ENCODE results near the gene PI16. TPM values are rescaled to one million over a fixed set of nuclear protein-coding genes. Genes with fewer than 3 reads are reported as not detected.

PI16 gene
- total RNA-seq, 4 donors from 2014 or later = 1.0 to 8.4 (median 2.2) TPM

DNA sequence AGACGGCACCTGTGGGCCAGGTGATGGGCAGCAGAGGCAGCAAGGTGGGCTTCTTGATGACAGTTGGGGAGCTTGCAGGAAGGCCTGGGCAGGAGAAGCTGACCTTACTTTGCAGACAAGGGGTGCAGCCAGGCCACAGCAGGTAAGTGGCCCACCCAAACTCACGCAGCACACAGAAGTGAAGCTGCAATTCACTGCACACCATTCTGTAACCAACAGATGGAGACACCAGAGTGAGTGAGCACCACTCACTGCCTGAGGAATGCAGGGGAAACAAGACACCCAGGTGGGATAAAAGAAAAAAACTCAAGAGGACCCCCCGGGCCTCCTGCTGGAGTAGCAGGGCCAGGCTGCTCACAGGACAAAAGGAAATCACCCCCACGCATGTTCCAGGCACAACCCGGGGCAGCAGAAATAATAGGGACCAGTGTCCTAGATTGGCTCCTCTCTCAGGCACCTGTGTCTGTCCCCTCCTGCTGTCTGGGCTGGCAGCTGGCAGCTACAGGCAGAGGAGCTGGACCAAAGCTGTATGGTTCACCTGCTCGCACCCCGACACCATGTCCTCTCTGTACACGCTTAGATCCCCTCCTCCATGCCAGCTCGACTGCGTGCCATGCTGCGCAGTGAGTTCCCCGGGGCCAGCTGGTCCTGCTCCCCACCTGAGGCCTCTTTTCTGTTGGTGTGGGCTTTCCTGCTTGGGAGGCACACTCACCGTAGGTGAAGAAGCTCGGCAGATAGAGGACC lies 26.5 kb downstream of the PI16 start:
- Histone ChIP-seq H3K27me3 (no peaks in the 10 kb centered on the region), H3K27ac (no peak overlapping the region), H3K4me1 (peaks cover 20 to 66% (median 30%) of the 10 kb centered on the region in 3 donors), H3K9me3 (no peaks in the 10 kb centered on the region), H3K4me3 (no peak overlapping the region), H3K36me3 (peaks cover 17 to 59% (median 19%) of the 10 kb centered on the region in 3 donors)
- 73 to 75% methylated on average over 8 to 10 of the region's 14 CpGs for WGBS, 2 donors
- DNase-seq = no peak
- intact Hi-C loops (cut with DNase I) = no loop called here
- TF ChIP-seq POLR2A (IDR thresholded peaks at IDR 0.05) = no peak
- TF ChIP-seq, protein P1, sequence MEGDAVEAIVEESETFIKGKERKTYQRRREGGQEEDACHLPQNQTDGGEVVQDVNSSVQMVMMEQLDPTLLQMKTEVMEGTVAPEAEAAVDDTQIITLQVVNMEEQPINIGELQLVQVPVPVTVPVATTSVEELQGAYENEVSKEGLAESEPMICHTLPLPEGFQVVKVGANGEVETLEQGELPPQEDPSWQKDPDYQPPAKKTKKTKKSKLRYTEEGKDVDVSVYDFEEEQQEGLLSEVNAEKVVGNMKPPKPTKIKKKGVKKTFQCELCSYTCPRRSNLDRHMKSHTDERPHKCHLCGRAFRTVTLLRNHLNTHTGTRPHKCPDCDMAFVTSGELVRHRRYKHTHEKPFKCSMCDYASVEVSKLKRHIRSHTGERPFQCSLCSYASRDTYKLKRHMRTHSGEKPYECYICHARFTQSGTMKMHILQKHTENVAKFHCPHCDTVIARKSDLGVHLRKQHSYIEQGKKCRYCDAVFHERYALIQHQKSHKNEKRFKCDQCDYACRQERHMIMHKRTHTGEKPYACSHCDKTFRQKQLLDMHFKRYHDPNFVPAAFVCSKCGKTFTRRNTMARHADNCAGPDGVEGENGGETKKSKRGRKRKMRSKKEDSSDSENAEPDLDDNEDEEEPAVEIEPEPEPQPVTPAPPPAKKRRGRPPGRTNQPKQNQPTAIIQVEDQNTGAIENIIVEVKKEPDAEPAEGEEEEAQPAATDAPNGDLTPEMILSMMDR (IDR thresholded peaks at IDR 0.05) = no peak

DNA sequence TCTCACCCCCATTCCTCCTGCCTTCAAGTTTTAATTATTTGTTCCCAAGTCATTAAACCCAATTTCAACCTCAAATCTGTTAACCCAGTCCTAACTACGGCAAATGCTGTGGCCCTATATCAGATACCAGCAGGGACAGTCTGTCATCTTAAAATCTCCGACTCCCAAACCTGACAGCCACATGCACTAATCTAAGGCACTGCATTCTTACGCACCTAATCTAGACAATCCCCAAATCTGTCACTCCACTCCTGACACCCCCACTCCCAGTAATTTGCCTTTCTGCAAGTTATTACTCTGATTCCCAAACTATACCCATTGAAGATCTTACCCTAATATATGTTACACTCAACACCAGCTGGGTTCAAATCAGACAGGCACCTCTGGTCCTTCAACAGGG lies 29.0 kb downstream of the PI16 start:
- Histone ChIP-seq H3K27ac (no peak overlapping the region), H3K4me3 (peak overlapping the region in 1 of 4 donors; percentile 80), H3K27me3 (no peaks in the 10 kb centered on the region), H3K4me1 (peaks cover 29 to 78% (median 40%) of the 10 kb centered on the region in 3 donors), H3K9me3 (no peaks in the 10 kb centered on the region), H3K36me3 (peaks cover 0 to 35% (median 6%) of the 10 kb centered on the region in 3 donors)
- intact Hi-C loops (cut with DNase I) = no loop called here
- TF ChIP-seq, protein P1 (IDR thresholded peaks at IDR 0.05) = no peak
- no peak for TF ChIP-seq POLR2A (IDR thresholded peaks at IDR 0.05)
- 83 to 92% methylated on average over 3 of the region's 3 CpGs for WGBS, 2 donors
- no peak for DNase-seq

DNA sequence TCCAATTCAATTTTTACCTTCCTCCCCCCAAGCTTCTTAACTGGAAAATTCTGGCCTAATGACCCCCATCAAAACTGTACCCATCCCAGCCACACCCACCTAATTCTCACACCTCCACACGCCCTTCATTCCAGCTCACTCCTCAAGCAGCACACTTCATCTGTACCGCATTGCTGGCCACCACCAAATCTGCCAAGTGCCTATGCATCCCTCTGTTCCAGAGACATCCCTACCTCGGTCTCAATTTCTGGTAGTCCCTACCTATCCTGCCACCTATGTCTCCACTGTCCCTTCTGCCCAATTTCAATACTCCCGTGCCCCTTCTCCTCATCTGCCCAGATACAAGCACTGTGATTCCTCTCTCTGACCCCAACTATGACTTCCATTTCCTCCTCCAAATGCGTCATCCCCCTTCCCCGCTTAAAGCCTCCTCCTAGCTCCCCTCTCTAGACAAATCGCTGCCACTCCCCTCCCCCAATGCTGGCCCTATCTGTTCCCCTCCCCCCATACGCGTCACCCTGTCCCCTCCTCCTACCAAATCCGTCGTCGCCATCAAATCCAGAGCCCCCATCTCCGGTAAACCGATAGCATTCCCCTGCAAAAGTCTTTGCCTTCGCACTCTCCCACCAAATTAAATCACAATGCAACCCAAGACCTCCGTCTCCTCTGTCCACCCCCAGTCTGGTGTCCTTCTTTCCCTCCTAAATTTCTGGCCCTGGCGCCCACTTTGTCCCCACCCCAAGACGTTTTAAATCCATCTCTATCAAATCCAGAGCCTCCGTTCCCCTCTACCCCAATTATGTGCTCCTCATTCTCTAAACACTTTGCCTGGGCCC lies 30.3 kb downstream of the PI16 start:
- peak overlapping the region; percentile 80 to 85 (median 82) for H3K4me3 ChIP-seq
- no peaks in the 10 kb centered on the region for H3K9me3 ChIP-seq
- no peak for DNase-seq
- H3K4me1 ChIP-seq = peaks cover 29 to 68% (median 40%) of the 10 kb centered on the region in 3 donors
- no peaks in the 10 kb centered on the region for H3K27me3 ChIP-seq
- TF ChIP-seq, protein P1 (IDR thresholded peaks at IDR 0.05) = no peak
- 5 to 6% methylated on average over 18 to 19 of the region's 19 CpGs for WGBS, 2 donors
- peaks cover 0 to 23% (median 6%) of the 10 kb centered on the region in 3 donors for H3K36me3 ChIP-seq
- intact Hi-C loops (cut with DNase I) = no loop called here
- peak overlapping the region; percentile 93 to 97 (median 95) for H3K27ac ChIP-seq

- Histone ChIP-seq H3K36me3 (peaks cover 0 to 17% (median 6%) of the 10 kb centered on the region in 3 donors), H3K4me1 (peaks cover 29 to 62% (median 40%) of the 10 kb centered on the region in 3 donors), H3K4me3 (peak overlapping the region; percentile 80 to 85 (median 82)), H3K27ac (peak overlapping the region; percentile 93 to 97 (median 95)), H3K9me3 (no peaks in the 10 kb centered on the region), H3K27me3 (no peaks in the 10 kb centered on the region)
- intact Hi-C loops (cut with DNase I) = no loop called here
- WGBS, 2 donors = 0 to 1% methylated on average over 13 to 15 of the region's 15 CpGs
- TF ChIP-seq, protein P1 (IDR thresholded peaks at IDR 0.05) = no peak
- no peak for TF ChIP-seq POLR2A (IDR thresholded peaks at IDR 0.05)
- no peak for DNase-seq
These were observed 30.9 kb downstream of the PI16 start for GRCh38 chr6:36985417-36985807.

All from esophagus squamous epithelium (tissue), 5 donors.